Right renal cortex interstitium (tissue), 3 donors: ENCODE results near the gene CCDC183. TPM values are rescaled to one million over a fixed set of nuclear protein-coding genes. Genes with fewer than 3 reads are reported as not detected.
"Not testable (repeated sequence)": the region's sequence is repeated elsewhere in the genome, so short reads cannot be mapped to it uniquely, and the experiment has no call there.

Experiments
- DNase-seq, 3 donors: peaks; one replicate each; pipeline ENCODE4 v3.0.0-alpha.2; 2013; ENCODE audit warnings: low read depth in 3 of 3, low spot score in 2 of 3
- polyA plus RNA-seq, 3 donors: library from polyadenylated mRNA; unstranded; fragments of 120-200 nt; gene quantifications; one replicate each; pipeline ENCODE4 v1.2.1, GENCODE V29; 2013; ENCODE audit not compliant: insufficient read length in 3 of 3

Gene CCDC183
- polyA plus RNA-seq, 3 donors = 2.5 to 3.4 (median 2.9) TPM

DNA sequence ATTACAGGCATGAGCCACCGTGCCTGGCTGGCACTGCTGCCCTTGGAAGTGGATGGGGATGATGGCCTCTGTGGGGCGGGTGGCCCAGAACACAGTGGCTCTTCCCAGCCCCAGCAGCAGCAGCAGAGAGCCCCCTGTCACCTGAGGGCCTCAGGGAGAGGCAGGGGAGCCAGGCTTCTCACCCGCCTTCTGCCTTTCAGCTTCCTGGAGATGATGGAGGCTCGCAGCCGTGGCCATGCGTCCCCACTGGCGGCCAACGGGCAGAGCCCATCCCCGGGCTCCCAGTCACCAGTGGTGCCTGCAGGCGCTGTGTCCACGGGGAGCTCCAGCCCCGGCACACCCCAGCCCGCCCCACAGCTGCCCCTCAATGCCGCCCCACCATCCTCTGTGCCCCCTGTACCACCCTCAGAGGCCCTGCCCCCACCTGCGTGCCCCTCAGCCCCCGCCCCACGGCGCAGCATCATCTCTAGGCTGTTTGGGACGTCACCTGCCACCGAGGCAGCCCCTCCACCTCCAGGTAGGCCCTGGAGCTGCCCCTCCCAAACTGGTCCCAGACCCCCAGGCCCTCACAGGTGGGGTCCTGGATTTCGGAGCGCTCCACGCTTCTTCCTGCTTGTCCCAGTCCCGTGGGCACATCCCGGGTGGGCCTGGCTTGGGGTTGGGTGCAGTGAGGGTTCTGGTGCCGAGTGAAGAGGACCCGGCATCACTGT is 41.2 kb downstream of the CCDC183 start:
- DNase-seq = no peak

DNA sequence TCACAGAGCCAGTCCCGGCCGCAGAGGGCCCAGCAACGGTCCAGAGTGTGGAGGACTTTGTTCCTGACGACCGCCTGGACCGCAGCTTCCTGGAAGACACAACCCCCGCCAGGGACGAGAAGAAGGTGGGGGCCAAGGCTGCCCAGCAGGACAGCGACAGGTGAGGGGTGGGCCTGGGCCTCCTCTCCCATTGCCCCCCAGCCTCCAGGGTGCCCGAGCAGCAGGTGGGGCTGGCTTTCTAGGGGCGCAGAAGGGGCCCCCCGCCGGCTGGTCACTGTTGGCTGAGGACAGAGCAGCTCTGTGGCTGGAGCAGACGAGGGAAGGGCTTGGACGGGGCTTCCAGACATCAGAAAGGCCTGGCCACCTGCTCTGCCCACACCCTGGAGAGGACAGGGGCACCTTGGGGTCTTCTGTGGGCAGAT is 41.7 kb downstream of the CCDC183 start:
- not testable (repeated sequence) for DNase-seq

- no peak for DNase-seq
Measured at GRCh38 chr9:136838314-136839228, 42.4 kb downstream of the CCDC183 start.

- no peak for DNase-seq
Measured at GRCh38 chr9:136839229-136840139, 43.3 kb downstream of the CCDC183 start.

DNA sequence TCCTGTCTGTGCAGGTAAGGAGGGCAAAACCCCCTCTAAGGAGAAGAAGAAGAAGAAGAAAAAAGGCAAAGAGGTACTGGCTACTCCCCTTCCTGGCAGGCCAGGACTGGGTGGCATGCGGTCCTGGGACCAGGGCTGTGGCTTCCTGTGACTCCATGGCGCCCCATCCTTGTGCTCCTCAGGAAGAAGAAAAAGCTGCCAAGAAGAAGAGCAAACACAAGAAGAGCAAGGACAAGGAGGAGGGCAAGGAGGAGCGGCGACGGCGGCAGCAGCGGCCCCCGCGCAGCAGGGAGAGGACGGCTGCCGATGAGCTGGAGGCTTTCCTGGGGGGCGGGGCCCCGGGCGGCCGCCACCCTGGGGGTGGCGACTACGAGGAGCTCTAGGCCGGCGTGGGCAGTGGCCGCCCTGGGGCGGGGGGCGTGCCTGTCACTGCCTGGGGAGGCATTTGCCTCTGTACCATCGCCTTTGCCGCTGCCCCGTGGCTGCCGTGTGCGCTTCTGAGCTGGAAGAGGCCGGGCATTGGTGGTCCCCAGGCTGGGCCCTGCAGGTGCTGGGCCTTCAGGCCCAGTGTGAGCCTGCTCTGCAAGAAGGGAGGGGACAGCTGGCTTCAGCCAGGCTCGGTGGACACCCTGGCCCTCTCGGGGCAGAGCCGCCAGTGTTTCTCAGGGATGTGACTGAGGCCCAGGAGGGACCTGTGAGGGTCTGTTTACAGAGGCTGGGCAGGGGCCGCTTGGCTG is 44.2 kb downstream of the CCDC183 start:
- no peak for DNase-seq

- no peak for DNase-seq
Measured at GRCh38 chr9:136840877-136841645, 44.9 kb downstream of the CCDC183 start.

- DNase-seq = not testable (repeated sequence)
Measured at GRCh38 chr9:136841646-136842379, 45.7 kb downstream of the CCDC183 start.

GRCh38 chr9:136842380-136842948 is 46.3 kb downstream of the CCDC183 start, which contains the start of gene AJM1:
Gene AJM1 (plus strand): TSS chr9:136842478. CDS start chr9:136844415, 1,937 bp downstream.
- peak in 2 of 3 donors; percentile 48 to 66 for DNase-seq

DNA sequence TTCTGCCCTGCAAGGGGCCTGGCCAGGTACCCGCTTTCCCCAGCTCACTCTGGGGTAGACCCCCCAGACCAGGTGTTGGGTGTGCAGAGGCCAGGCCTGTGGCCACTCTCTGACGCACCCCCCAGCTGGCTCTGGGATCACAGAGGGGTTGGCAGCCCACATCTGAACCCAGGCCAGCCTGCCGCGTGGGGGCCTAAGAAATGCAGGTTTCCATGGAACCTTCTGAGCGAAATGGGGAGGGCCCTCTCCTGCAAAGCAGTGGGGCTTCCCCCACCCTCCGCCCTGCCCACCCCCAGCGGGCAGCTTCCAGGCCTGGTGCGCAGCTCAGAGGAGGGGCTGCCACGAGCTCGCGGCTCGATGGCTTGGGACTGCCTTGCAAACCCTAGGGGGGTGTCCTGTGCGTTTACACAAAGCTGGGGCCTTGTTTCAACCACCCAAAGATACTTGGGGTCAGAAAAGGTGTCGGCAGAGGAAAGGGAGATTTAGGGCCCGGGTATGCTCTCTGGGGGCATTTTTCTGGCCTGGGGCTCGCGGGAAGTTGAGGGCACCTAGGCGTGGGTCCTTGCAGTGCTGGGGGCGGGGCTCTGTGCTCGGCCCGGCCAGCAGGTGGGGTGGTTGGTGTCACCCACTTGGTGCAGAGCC is 47.1 kb downstream of the CCDC183 start:
- DNase-seq = not testable (repeated sequence)

GRCh38 chr9:136843801-136844740 is 47.9 kb downstream of the CCDC183 start:
- not testable (repeated sequence) for DNase-seq

GRCh38 chr9:136844761-136845464 is 48.8 kb downstream of the CCDC183 start:
- DNase-seq = no peak

GRCh38 chr9:136845465-136846260 is 49.5 kb downstream of the CCDC183 start:
- DNase-seq = no peak

DNA sequence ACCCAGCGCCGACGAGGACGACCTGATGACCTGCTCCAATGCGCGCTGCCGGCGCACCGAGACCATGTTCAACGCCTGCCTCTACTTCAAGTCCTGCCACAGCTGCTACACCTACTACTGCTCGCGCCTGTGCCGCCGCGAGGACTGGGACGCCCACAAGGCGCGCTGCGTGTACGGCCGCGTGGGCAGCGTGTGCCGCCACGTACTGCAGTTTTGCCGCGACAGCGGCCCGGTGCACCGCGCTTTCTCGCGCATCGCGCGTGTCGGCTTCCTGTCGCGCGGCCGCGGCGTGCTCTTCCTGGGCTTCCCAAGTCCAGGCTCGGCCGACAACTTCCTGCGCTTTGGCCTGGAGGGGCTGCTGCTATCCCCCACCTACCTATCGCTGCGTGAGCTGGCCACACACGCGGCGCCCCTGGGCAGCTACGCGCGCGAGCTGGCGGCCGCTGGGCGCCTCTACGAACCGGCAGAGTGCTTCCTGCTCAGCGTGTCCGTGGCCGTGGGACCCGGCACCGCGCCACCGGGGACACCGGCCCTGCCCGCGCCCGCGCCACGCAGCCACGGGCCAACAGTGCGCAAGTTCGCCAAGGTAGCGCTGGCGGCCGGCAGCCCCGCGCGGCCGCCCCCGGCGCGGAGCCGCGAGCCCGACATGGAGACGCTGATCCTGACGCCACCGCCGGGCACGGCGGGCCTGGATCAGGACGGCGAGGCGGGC is 50.4 kb downstream of the CCDC183 start:
- DNase-seq = no peak

DNA sequence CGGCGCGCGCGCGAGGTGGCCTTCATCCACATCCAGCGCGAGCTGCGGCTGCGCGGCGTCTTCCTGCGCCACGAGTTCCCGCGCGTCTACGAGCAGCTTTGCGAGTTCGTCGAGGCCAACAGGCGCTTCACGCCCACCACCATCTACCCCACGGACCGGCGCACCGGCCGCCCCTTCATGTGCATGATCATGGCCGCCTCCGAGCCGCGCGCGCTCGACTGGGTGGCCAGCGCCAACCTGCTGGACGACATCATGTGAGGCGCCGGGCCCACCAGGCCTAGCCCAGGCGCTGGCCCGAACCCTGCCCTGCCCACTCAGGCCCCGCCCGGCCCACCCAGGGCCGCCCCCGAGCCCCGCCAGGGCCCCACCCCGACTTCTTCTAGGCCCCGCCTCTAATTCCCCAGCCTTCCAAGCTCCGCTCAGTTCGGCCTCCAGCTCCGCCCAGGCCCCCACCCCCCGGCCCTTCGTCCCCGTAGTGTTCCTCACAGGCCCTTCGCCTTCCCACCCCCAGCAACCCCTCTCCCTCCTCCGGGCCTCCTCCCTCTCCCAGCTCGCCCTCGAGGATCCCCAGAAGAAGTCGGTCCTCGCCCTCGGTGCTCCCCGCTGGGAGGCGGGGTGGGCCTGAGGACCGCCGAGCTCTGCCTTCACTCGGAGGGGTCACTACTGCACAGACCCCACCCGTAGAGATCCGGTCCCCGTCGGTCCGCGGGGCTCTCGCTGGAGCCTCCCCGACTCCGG is 51.1 kb downstream of the CCDC183 start:
- no peak for DNase-seq
